SU-DHL-6 (cell line): Measurements from ENCODE around the gene COL23A1.

Experiments used
- CTCF ChIP-seq: fragments of 200-600 bp; sonication (generic); IDR thresholded peaks from one replicate; pipeline ENCODE4 v1.5.1; 2017; ENCODE audit warnings: antibody characterized with exemption, mild to moderate bottlenecking, low read length, moderate library complexity; ENCODE audit not compliant: insufficient read depth, poor library complexity, severe bottlenecking
- EZH2phosphoT487 ChIP-seq: fragments of 200-600 bp; sonication (generic), shearing (Covaris generic); conservative IDR thresholded peaks from 2 replicates; pipeline ENCODE4 v1.6.1; 2018; ENCODE audit warnings: mild to moderate bottlenecking, antibody characterized with exemption, low read length, moderate library complexity, mixed read lengths

GRCh38 chr5:178577944-178578343 lies 12.2 kb downstream of the COL23A1 start:
- TF ChIP-seq CTCF (no peak), EZH2phosphoT487 (no peak)
